Measurements from ENCODE around the gene FHDC1.

- TF ChIP-seq, protein P1, sequence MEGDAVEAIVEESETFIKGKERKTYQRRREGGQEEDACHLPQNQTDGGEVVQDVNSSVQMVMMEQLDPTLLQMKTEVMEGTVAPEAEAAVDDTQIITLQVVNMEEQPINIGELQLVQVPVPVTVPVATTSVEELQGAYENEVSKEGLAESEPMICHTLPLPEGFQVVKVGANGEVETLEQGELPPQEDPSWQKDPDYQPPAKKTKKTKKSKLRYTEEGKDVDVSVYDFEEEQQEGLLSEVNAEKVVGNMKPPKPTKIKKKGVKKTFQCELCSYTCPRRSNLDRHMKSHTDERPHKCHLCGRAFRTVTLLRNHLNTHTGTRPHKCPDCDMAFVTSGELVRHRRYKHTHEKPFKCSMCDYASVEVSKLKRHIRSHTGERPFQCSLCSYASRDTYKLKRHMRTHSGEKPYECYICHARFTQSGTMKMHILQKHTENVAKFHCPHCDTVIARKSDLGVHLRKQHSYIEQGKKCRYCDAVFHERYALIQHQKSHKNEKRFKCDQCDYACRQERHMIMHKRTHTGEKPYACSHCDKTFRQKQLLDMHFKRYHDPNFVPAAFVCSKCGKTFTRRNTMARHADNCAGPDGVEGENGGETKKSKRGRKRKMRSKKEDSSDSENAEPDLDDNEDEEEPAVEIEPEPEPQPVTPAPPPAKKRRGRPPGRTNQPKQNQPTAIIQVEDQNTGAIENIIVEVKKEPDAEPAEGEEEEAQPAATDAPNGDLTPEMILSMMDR (IDR thresholded peaks at IDR 0.05; ENCODE audit: low read depth, low read length, poor library complexity, severe bottlenecking), result no peak
- TF ChIP-seq EZH2phosphoT487 (IDR thresholded peaks at IDR 0.05; ENCODE audit: borderline replicate concordance, low read length), result no peak
These were observed 66.0 kb downstream of the FHDC1 start for GRCh38 chr4:153002110-153002509.
